CD1c-positive myeloid dendritic cell (primary cell): ENCODE results near the gene TRABD2A.

Experiments used
- DNase-seq: peaks from one replicate; pipeline ENCODE4 v3.0.0-alpha.2; 2016; ENCODE audit errors: extremely low spot score

The TRABD2A gene

DNA sequence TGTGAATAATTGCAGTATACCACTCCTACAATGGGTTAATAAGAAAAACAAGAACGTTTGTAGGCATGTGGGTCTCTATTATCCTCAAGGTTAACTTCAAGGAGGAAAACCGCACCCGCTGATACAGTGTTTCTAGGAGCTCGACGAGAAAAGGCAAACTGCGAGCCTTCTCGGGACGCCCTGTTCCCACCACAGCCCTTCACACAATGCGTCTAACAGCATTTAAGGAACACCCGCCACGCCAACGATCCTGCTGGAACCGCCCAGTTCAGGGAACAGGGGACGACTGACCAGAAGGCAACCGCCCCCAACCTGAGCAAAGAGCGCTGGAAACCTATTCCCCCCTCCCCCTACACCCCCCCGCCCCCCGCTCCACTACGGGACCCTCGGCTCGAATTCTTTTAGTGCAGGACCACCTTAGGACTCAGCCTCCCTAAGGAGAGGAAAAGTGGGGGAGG lies 23.9 kb upstream of the TRABD2A start:
- DNase-seq = peak; percentile 89

DNA sequence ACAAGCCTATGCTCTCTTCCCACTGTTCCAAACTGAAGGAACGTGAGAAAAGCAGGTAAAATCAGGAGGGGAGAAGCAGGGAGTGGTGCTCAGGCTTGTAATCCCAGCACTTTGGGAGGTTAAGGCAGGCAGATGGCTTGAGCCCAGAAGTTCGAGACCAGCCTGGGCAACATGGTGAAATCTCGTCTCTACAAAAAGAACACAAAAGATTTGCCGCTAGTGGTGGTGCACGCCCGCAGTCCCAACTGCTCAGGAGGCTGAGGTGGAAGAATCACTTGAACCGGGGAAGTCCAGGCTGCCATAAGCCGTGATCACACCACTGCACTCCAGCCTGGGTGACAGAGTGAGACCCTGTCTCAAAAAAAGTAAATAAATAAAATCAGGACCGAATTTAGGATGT lies 23.3 kb upstream of the TRABD2A start:
- DNase-seq = no peak

DNA sequence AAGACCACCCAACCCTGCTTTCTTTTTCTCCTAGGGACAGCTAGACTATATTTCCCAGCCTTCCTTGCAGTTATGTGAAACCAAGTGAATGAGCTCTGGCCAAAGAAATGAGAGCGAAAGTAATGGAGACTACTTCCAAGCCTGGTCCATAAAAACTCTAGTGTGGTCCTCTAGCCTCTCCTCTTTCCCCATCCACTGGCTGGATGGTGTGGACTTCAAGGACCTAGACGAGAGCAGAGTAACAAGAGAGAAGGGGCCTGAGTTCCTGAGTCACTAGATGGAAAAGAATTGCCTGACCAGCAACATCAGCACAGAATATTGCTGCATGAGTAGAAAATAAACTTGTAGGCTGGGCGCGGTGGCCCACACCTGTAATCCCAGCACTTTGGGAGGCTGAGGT lies 21.6 kb upstream of the TRABD2A start:
- DNase-seq = no peak

DNA sequence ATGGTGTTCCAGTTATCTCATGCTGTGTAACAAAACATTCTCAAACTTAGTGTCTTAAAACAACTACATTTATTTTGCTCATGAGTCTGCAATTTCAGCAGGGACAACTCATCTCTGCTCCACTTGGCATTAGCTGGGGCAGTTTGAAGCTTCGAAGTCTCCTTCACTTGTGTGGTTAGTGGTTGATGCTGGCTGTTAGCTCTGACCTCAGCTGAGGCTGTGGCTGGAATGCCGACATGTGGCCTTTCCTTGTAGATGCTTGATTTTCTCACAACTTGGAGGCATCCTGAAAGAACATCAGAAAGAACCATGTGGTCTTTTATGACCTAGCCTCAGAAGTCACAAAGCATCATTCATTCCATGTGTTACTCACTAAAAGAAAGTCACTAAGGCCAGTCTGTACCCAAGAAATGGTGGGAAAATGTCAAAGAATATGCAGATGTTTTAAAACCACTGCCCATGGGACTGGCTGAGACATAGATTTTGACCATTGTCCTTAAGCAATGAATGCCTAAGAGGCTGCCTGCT lies 20.8 kb upstream of the TRABD2A start:
- no peak for DNase-seq

DNA sequence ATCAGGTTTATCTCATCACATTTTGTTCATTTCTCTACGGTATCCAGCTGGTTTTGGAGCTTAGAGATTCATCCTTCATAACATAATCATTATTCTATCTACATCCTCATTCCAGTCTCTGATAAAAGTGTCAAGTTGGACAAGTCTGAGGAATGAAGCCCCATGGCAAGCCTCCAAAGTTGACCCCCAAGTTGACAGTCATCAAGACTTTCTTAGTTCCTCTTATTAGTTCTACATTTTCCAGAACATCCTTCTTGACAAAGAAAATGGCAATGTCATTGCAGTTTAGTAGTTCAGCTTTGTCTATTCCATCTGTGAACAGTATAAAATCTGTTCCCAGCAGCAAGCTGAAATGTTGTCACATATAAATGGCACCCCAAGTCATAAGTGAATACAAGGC lies 20.1 kb upstream of the TRABD2A start:
- peak; percentile 59 for DNase-seq

DNA sequence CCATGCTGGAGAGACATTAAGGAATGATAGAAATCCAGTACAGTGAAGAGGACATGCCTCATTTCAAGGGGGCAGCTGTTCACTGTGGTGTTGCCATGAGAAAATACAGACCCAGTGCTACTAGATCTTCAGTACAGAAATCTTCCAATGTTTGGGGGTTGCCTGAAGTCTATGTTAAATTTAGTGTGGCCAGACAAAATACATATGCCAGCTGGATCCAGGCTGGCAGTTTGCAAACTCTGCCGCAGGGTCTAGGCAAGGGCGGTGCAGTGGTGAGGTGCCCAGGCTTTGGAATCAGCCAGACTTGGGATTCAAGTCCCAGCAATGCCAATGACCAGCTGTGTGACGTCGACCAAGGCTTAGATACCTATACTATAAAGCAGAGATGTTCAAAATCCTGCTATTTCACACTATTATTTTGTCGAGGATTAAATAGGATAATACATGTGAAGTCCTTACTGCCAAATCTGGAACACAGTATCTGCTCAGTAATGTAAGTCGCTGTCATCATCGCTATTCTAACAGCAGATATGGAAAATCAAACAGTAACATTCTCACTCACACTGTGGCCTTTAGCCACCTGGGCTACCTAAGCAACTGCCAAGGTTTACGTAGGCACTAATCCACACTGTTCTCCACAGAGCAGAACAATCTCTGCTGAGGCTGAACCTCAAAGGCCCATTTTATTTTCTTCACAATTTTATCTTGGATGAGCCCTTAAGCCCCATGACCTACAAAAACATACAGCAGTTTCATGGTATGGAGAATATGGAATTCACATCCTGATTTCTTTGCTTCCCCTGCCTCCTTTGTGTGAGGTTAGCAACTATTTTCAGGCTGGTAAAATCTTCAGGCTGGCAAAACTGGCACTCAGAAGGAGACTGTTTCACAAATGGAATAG lies 18.7 kb upstream of the TRABD2A start:
- no peak for DNase-seq

DNA sequence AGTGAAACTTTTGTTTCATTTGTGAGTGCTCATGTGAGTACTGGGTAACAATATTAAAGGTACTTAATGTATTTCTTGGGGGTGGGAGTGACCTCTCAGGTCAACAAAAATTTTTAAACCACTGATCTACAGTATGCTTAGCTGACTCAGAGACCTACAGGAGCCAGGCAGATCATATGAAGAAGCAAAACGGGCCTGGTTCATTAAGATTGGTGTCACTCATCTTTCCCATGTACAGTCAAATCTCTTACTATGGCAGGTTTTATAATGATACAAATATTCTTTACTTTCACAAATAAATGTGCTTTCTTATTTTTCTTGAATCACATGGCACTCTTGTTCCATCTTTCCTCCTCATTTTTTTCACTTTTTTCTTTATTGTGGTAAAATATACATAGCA lies 16.9 kb upstream of the TRABD2A start:
- no peak for DNase-seq

DNA sequence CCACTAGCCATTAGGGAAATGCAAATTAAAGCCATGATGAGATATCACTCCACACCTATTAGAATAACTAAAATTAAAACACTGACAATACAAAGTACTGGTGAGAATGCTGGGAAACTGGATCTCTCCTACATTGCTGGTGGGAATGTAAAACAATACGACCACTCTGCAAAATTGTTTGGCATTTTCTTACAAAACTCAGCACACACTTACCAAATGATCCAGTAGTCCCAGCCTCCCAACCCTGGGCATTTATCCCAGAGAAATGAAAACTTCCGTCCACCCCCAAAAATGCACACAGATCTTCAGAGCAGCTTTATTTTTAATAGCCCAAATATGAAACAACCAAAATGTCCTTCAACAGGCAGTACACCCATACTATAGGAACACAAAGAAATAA lies 15.7 kb upstream of the TRABD2A start:
- DNase-seq = no peak

DNA sequence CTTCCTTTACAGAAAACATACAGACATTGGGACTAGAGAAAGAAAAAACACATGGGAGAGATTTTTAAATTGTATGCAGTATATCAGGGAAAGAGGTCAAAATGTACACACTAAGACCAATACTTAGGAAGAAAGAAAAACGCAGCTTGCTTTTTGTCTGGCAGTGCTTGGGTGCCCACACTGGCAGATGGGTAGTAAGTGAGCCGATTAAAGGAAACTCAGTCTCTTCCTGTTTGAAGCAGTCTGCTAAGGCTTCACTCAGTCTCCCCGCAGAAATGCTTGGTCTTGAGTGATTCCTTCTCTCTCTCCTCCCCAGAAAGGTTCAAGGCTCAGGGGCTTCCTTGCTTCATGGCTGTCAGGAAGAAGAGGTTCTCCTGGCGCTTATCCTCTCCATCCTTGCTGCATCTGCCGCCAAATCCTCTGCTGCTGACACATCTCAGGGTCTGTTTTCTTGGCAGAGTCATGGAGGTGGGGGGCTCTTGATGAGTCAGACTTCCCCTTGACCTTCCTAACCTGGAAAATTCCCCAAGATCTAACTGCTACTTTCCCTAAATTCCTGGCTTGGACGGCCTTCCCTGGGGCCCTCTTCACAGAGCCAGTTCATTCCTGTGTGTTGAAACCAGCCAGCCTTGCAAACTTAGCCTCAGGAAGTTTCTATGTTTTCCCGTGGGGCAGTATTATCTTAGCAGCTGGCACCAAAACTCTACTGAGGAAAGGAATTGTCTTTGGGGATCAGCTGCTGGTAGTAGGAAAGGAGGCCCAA lies 14.1 kb upstream of the TRABD2A start:
- DNase-seq = peak; percentile 39

DNA sequence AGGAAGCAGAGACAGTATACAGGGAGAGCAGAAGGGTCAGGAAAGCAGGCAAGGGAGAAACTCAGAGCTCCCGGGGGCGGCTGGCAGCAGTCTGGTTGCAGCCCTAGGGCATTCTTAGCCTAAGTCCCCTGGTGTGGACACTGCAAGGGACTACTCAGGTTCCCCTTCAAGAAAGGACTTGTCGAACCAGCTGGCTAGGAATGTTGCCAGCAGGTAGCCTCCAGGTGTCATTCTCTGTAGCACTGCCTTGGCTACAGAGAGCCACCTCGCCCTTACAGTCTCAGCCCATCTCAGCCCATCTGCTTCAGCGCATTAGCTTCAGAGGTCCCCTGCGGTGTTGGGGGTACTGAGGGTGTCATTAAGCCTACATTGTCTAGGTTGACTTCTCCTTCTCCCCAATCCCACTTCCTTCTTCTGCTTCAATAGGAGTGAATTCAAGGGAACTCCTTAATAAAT lies 13.3 kb upstream of the TRABD2A start:
- peak; percentile 42 for DNase-seq

DNA sequence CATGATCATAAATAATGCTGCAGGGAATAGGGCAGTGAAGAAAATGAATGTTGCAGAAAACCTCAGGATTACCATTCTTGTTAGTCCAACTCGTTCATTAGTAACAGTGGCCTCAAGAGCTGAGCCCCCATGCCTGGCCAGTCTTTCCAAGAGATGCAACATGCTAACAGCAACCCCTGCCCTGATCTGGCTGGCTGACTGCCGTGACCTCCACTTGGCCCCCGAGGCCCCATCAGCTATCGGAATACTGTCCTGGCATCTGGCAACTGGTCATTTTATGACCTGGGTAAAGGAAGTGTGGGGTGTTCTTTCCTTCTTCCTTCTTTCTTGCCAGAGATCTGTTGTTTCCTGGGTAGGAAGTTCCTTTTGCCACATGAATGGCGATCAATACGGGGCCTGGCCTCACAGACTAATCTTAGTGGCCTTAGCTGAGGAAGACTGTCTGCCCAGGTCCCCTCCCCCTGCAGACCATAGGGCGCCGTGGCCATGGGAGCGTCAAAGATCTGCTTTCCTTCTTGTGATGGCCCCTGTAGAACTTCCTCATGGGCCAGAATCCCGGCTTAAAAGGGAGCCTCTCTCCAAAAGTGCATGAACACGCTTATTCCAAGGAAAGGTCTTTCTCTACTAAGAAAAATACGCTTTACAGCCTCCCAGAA lies 10.6 kb upstream of the TRABD2A start:
- no peak for DNase-seq

DNA sequence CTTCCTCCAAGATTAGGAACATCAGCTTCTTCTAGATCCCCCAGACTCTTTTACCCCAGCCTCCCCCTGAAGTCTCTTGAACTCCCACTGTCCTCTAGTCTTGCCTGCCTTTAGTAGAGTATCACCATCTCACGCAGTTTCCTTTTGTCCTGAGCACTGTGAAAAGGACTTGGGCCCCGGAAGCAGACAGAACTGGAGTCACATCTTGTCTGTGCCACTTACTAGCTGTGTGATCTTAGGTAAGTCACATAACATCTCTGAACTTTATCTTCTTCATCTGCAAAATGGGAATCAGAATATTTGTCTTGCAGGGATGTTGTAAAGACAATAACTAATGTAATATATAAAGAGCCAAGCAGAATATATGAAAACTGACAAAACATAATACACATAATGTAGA lies 8.4 kb upstream of the TRABD2A start:
- no peak for DNase-seq

DNA sequence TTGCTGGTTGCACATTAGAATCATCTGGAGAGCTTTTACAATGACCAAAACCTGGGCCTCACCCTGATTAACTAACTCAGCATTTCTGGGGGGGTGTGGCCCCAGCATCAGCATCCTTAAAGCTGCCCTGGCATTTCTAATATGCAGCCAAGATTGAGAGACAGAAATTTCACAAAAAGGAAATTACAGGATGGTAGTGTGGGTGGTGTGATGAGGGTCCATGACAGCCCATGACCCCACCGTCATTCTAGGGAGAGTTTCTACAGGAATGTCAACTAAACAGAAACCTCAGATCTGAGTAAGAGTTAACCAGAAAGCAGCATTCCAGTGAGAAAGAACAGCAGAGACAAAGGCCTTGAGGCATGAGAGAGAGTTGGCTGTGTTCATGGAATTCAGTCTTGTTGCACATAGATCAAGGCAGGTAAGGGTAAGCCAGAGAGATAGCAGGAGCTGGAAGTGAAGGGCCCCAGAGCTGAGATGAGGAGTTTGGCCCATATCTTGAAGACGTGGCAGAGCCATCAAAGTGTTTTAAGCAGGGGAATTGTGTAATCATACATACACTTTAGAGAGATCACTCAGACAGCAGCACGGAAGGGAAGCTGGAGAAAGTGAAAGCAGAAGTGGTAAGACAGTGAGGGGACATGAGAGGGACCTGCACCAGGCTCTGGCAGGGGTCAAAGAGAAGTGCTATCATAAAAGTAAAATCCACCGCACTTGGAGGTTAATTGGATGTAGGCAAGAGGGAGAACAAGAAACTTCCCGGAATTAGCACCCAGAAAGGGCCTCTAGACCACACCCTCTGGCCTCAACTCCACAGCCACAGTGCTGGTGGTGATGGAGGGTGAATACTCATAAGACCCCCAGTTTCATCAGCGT lies 7.8 kb upstream of the TRABD2A start:
- peak; percentile 84 for DNase-seq

DNA sequence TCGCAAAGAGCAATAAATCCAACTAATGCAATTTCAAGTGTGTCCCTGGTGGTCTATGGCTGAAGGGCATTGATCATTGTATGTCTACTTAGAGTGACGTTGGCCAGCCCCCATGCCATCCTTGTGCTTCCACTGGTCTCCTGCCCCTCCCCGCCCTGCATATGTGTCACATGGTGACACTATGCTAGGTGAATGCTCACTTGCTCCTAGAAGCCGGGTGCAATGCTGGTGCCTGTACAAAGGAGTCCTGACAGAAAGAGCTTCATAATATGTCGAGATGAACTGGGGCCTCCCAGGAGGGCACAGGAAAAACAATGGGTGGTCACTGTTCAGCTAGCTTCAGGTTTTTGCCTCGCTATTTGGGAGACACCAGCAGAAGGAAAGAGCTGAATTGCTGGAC lies 5.9 kb upstream of the TRABD2A start:
- no peak for DNase-seq

DNA sequence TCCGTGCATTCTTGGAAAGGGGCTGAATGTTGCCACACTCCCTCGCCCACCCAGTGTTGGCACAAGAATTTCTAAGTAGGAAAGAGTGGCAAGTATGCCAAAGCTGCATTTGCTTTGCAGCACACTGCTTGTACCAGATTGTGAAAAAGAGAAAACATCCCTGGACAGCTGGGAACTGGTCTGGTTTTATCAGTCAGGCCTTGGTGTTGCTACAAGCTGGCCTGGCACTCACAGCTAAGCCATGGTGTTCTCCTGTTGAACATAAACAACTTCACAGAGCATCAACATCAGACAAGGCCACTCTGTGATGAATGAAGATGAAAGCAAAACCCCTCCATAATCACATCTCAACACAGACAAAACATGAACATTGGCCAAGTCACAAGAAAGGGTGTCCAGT lies 4.2 kb upstream of the TRABD2A start:
- no peak for DNase-seq

DNA sequence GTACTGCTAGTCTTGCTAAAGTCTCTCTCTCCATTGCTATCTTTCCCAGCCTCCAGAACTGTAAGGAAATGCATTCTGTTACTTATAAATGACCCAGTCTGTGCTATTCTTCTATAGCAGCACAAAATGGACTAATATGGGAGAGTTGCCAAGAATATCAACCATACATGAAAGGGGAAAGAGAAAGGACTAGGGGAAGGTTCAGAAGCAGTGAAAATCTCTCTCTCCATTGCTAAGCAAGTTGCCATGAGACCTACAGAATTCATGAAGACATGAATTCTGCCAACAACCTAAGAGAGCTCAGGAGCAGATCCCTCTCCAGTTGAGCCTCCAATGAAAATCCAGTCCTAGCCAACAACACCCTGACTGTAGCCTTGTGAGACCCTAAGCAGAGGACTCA lies 3.6 kb upstream of the TRABD2A start:
- DNase-seq = no peak

DNA sequence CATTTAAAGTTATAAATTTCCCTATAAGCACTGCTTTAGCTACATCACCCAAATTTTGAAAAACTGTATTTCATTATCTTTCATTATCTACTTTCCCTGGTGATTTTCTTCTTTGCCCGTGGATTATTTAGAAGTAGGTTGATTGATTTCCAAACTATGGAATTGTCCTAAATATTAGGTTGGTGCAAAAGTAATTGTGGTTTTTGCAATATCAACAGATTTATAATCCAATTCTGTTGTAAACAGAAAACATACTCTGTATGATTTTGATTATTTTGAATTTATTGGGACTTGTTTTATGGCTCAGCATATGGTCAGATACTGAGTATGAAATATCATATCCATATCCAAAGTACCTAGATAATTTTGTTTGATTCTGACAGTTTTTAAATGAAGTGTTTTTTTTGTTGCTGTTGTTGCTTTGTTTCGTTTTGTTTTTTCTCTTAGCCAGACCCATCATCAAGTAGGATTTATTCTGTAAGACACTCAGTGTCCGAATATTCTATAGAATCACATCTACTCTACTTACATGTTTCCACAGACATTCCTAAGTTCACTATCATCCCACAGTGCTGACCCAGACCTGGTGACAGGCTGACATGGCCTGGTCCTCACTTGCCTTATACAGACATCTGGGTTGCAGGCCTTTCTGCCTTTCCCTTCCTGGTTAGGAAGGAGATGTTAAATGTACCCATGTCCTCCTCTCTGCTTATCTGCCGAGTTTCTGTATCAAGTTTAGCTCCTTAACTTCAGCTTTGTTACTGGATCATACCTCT lies 2.1 kb upstream of the TRABD2A start:
- no peak for DNase-seq

DNA sequence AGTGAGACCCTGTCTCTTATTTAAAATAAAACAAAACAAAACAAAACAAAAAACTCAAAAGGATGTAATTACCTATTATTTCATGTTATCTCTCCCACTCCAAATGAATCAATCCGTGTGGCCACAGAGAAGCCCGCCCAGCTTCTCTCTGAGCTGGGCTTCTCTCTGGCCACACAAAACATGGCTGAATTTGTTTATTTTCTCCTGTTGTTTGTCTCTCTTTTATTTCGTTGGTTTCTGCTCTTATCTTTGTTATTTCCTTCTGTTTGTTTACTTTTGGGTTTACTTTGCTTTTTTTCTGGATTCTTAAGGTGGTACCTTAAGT lies 1.5 kb upstream of the TRABD2A start:
- DNase-seq = no peak

DNA sequence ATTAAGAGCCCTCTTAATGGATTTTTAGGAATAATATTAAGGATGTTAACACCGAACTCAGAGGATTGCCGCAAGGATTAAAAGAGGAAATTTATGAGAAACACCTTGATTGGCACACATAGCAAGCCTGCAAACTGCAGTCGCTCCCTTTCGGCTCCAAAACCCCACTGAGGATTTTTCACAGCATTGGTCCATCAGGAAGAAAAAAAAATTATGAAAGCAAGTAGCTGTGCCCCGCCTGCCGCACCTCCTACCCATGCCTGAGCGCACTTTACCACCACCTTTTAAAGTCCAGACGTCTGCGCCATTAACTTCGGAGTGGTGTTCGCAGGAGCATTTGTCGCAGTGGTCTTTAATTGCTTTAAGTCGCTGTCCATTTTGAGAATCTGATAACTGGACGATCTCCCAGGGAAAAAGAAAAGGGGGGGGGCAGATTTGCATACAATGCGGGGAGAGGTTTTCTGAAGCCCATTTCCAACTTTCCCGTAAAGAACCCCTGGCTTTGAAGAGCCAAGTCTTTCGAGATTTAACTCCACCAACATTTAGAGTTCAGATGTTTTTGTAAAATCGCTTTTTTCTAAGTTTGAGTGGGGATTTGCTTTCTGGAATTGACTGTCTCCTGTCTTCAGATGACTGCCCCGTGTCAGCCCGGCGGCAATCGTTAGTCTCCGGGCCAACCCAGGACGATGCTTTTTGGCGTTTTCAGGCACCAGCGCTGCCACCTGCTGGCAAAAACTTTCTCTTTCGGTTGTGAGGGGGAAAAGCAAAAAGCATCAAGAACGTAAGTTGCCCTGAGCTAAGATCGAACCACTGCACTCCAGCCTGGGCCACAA lies 913 bp upstream of the TRABD2A start:
- peak; percentile 87 for DNase-seq

DNA sequence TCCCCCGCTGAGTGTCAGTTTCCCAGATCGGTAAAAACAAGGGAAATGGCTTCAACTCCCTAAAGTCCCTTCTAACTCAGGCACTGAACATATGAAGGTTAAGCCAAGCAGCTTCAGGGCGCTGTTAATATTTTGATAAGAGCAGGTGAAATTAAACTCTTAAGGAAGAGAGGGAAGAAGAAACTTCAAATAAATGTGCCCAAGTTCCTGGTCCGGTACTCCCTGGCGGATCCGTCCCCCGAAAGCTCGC lies 564 bp downstream of the TRABD2A start:
- DNase-seq = no peak
